Choroid plexus epithelial cell (primary cell): ENCODE data around the gene CDK15.

ENCODE experiments used
- DNase-seq: peaks from one replicate; pipeline ENCODE4 v3.0.0-alpha.2; 2010; ENCODE audit warnings: low read depth
- H3K4me3 ChIP-seq: 2 replicates; pipeline ENCODE4 v1.5.1; 2011; ENCODE audit warnings: low read depth, mild to moderate bottlenecking, control low read depth, low read length, moderate library complexity
- TF ChIP-seq, protein P1 (sequence below): conservative IDR thresholded peaks from 2 replicates; pipeline ENCODE4 v1.5.1; 2011; ENCODE audit warnings: low read depth, mild to moderate bottlenecking, control low read depth, inconsistent platforms, low read length, moderate library complexity

Gene CDK15

DNA sequence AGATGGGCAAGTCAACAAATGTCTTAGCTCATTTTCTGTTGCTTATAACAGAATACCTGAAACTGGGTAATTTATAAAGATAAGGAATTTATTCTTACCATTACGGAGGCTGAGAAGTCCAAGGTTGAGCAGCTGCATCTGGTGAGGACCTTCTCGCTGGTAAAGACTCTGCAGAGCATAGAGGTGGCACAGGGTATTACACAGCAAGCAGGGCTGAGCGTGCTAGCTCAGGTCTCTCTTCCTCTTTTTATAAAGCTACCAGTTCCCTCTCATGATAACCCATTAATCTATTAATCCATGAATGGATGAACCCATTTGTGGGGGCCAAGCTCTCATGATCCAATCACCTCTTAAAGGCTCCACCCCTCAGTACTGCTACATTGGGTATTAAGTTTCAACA lies 109.1 kb downstream of the CDK15 start:
- no peak for DNase-seq
- TF ChIP-seq, protein P1, sequence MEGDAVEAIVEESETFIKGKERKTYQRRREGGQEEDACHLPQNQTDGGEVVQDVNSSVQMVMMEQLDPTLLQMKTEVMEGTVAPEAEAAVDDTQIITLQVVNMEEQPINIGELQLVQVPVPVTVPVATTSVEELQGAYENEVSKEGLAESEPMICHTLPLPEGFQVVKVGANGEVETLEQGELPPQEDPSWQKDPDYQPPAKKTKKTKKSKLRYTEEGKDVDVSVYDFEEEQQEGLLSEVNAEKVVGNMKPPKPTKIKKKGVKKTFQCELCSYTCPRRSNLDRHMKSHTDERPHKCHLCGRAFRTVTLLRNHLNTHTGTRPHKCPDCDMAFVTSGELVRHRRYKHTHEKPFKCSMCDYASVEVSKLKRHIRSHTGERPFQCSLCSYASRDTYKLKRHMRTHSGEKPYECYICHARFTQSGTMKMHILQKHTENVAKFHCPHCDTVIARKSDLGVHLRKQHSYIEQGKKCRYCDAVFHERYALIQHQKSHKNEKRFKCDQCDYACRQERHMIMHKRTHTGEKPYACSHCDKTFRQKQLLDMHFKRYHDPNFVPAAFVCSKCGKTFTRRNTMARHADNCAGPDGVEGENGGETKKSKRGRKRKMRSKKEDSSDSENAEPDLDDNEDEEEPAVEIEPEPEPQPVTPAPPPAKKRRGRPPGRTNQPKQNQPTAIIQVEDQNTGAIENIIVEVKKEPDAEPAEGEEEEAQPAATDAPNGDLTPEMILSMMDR = peak; percentile 12
- no peak overlapping the region for H3K4me3 ChIP-seq

DNA sequence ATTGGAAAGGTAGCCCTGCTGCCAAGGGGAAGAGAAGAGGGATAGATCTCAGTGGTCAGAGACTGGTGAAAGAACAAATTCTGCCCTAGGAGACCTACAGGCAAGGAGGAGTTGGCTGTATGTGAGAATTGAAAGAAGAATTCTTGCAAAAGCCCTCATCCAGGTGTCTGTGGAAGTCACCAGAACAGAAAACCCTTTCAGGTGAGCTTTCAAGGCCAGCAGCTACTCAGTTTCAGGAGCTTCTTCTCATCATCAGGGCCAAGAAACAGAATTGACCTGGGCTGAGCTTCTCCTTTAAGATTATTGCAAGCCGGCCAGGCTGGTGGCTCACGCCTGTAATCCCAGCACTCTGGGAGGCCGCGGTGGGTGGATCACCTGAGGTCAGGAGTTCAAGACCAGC lies 110.2 kb downstream of the CDK15 start:
- DNase-seq = no peak
- TF ChIP-seq, protein P1 = no peak
- no peak overlapping the region for H3K4me3 ChIP-seq

DNA sequence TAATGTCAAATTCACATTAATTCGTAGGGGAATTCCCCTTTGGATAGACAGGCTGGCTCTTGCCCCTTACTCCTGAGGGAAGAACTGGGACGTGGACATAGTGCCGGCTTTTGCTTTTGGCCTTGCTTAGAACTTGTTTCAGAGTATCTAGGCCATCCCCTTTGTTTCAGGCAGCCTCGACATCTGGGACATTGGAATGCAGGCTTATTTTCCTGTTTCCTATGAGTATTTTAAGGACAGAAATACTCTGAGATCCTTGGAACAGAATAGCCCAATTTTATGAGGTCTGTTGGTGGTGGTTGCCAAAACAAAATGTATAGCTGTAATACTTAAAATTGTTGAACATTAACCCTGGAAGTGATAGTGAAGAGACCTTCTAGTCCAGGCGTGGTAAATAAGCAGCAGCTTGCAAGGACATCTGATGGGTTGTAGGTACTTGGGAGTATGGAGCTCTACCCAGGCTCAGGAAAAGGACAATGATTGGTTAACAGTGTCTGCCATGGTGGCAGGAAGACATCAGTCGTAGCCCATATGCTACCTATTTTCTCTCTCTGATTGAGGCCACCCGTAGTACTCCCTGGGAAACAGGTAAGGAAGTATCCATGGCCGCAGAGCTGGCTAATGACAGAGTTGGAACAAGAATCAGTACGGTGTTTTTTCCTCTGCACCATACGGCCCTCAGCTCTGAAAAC lies 112.4 kb downstream of the CDK15 start:
- H3K4me3 ChIP-seq = no peak overlapping the region
- TF ChIP-seq, protein P1 = no peak
- no peak for DNase-seq

DNA sequence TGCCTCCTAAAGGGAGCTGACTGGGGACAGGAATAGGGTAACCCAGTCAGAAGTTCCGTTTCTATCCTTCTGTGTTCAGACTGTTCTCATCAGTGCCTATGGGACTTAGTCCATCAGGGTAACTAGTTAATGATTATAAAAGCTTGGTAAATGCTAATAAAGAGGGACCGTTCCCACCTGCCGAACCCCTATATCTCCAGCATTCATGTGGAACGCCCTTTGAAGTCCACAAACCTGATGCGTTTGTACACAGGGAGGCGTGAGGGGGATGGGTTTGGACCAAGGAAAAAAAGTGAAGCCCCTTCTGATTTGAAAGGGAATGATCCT lies 112.9 kb downstream of the CDK15 start:
- TF ChIP-seq, protein P1 = no peak
- DNase-seq = no peak
- H3K4me3 ChIP-seq = no peak overlapping the region

DNA sequence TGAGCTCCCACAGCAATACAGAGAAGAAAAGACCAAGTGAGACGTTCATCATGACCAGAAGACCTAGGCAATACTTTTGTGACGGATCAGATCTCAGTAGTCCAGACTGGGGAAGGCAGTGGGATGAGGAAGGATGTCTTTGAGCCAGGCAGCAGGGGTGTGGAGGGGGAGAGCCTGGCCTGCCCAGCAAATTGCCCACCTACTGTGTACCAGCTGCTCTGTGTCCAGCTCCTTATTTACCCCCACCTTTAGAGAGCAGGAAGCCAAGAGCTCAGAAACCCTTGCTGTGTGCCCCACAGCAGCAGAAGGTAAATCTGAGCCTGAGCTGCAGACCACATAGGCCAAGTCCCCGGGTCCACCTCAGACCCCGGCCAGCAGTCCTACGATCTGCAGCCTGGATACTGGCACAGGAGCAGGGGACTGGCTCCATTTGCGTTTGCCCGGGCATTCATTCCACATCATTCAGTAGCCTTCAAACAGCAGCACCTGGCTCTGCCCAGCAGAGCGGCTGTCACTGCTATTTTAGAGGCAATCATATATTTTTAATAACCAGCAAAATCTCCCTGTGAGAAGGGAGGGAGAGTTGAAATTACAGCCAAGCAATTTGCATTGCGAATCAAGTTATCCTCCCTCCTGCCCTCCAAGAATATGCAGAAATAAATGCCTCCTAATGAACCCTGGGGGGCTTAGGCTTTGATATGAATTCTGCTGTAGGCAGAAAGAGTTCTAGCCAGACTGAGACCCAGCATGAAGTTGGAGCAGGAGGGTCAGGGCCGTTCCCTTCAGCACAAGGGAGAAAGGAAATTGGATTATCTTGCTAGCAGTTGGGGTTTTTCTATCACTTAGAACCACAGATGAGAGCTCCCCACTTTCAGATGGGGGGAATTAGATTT lies 117.3 kb downstream of the CDK15 start:
- TF ChIP-seq, protein P1 = no peak
- no peak for DNase-seq
- no peak overlapping the region for H3K4me3 ChIP-seq

DNA sequence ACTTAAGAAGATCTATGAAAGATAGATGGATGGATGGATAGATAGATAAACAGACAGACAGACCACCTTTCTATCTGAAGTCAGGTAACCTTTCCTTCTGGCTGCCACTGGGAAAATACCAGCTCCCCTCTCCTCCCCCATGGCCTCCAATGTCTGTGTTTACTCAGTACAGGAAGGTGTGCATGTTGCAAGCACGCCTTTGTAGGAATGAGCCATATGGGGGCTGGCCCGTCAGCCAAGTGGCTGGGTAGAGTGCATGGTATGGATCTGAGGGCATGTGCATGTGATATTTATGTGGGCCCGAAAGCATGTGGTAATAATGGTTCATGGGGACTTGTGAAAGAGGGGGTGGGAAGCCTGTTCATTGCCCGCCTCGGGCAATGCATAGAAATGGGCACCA lies 118.1 kb downstream of the CDK15 start:
- TF ChIP-seq, protein P1 = no peak
- DNase-seq = no peak
- no peak overlapping the region for H3K4me3 ChIP-seq
